MM.1S (cell line): ENCODE results near the gene SPINT2.

Source experiments
- DNase-seq: peaks from one replicate; pipeline ENCODE4 v3.0.0-alpha.2; 2015
- H2AFZ ChIP-seq: fragments of 300-600 bp; sonication (generic); 2 replicates; pipeline ENCODE4 v1.6.0; 2016; ENCODE audit warnings: antibody characterized with exemption, low read length
- H3F3A ChIP-seq: fragments of 300-600 bp; sonication (generic); 2 replicates; pipeline ENCODE4 v1.6.1; 2016; ENCODE audit warnings: mild to moderate bottlenecking, antibody characterized with exemption, low read length, moderate library complexity, mixed read lengths; ENCODE audit not compliant: insufficient read depth
- H3K27ac ChIP-seq: fragments of 300-600 bp; sonication (generic); 2 replicates; pipeline ENCODE4 v1.5.1; 2016; ENCODE audit warnings: mild to moderate bottlenecking, low read length
- H3K27me3 ChIP-seq: fragments of 300-600 bp; sonication (generic); replicated peaks from 2 replicates; pipeline ENCODE4 v1.6.0; 2016; ENCODE audit warnings: low read length; ENCODE audit not compliant: insufficient read depth
- H3K36me3 ChIP-seq: fragments of 300-600 bp; sonication (generic); replicated peaks from 2 replicates; pipeline ENCODE4 v1.6.1; 2016; ENCODE audit warnings: mild to moderate bottlenecking, low read length, mixed read lengths; ENCODE audit not compliant: insufficient read depth
- H3K4me1 ChIP-seq: fragments of 300-600 bp; sonication (generic); 2 replicates; pipeline ENCODE4 v1.6.1; 2016; ENCODE audit warnings: low read length, mixed read lengths
- H3K4me2 ChIP-seq: fragments of 300-600 bp; sonication (generic); 2 replicates; pipeline ENCODE4 v1.6.0; 2016; ENCODE audit warnings: low read depth, low read length
- H3K4me3 ChIP-seq: fragments of 300-600 bp; sonication (generic); 2 replicates; pipeline ENCODE4 v1.5.1; 2016; ENCODE audit warnings: low read length, mixed read lengths
- H3K79me2 ChIP-seq: fragments of 300-600 bp; sonication (generic); 2 replicates; pipeline ENCODE4 v1.6.1; 2016; ENCODE audit warnings: mixed run types, low read length, mixed read lengths
- H3K9ac ChIP-seq: fragments of 300-600 bp; sonication (generic); 2 replicates; pipeline ENCODE4 v1.6.1; 2016; ENCODE audit warnings: low read length, mixed read lengths
- H3K9me2 ChIP-seq: fragments of 300-600 bp; sonication (generic); replicated peaks from 2 replicates; pipeline ENCODE4 v1.6.1; 2016; ENCODE audit warnings: mild to moderate bottlenecking, low read length, mixed read lengths; ENCODE audit not compliant: insufficient read depth
- H3K9me3 ChIP-seq: fragments of 300-600 bp; sonication (generic); replicated peaks from 2 replicates; pipeline ENCODE4 v1.6.1; 2016; ENCODE audit warnings: mild to moderate bottlenecking, low read length, mixed read lengths; ENCODE audit not compliant: insufficient read depth
- H4K20me1 ChIP-seq: fragments of 300-600 bp; sonication (generic); 2 replicates; pipeline ENCODE4 v1.6.1; 2016; ENCODE audit warnings: mild to moderate bottlenecking, low read length, moderate library complexity, mixed read lengths; ENCODE audit not compliant: insufficient read depth
- CTCF ChIP-seq: fragments of 300-600 bp; sonication (generic); IDR thresholded peaks from 2 replicates; pipeline ENCODE4 v1.5.1; 2016; ENCODE audit warnings: antibody characterized with exemption, low read length, mixed read lengths
- EZH2 ChIP-seq: fragments of 300-600 bp; sonication (generic); optimal IDR thresholded peaks from 2 replicates; pipeline ENCODE3; 2017; ENCODE audit warnings: low read depth, mild to moderate bottlenecking, antibody characterized with exemption, low read length, mixed read lengths
- EZH2phosphoT487 ChIP-seq: fragments of 300-600 bp; sonication (generic); IDR thresholded peaks from 2 replicates; pipeline ENCODE4 v1.6.1; 2018; ENCODE audit warnings: antibody characterized with exemption, low read length

SPINT2 gene

GRCh38 chr19:38321646-38322196 lies 57.3 kb downstream of the SPINT2 start:
- no peaks in the 10 kb centered on the region for H3K4me1 ChIP-seq
- H4K20me1 ChIP-seq: no peaks in the 10 kb centered on the region
- no peak overlapping the region for H2AFZ ChIP-seq
- H3K9me2 ChIP-seq: no peaks in the 10 kb centered on the region
- TF ChIP-seq EZH2: no peak
- TF ChIP-seq CTCF: no peak
- no peak for TF ChIP-seq EZH2phosphoT487
- no peaks in the 10 kb centered on the region for H3K36me3 ChIP-seq
- H3K27ac ChIP-seq: no peak overlapping the region
- H3K27me3 ChIP-seq: peaks cover 41% of the 10 kb centered on the region
- H3K79me2 ChIP-seq: no peaks in the 10 kb centered on the region
- H3K9me3 ChIP-seq: no peaks in the 10 kb centered on the region
- no peak overlapping the region for H3K4me3 ChIP-seq
- no peak overlapping the region for H3K4me2 ChIP-seq
- no peak overlapping the region for H3K9ac ChIP-seq
- no peaks in the 10 kb centered on the region for H3F3A ChIP-seq
- DNase-seq: no peak

- Histone ChIP-seq H3K4me2 (no peak overlapping the region), H3F3A (no peaks in the 10 kb centered on the region), H3K4me1 (no peaks in the 10 kb centered on the region), H3K9me2 (no peaks in the 10 kb centered on the region), H3K27ac (no peak overlapping the region), H3K9ac (no peak overlapping the region), H4K20me1 (no peaks in the 10 kb centered on the region), H2AFZ (no peak overlapping the region), H3K27me3 (peaks cover 41% of the 10 kb centered on the region), H3K9me3 (no peaks in the 10 kb centered on the region), H3K36me3 (no peaks in the 10 kb centered on the region), H3K79me2 (no peaks in the 10 kb centered on the region), H3K4me3 (no peak overlapping the region)
- DNase-seq: no peak
- TF ChIP-seq CTCF (no peak), EZH2 (no peak), EZH2phosphoT487 (no peak)
Measured at GRCh38 chr19:38323291-38323690, 58.9 kb downstream of the SPINT2 start.

GRCh38 chr19:38324431-38324830 lies 60.1 kb downstream of the SPINT2 start:
- Histone ChIP-seq H3K36me3 (no peaks in the 10 kb centered on the region), H3K4me3 (no peak overlapping the region), H4K20me1 (no peaks in the 10 kb centered on the region)

More at GRCh38 chr19:38324431-38324830, 60.1 kb downstream of the SPINT2 start:
- H3K4me2 ChIP-seq: no peak overlapping the region
- no peak overlapping the region for H2AFZ ChIP-seq
- H3K79me2 ChIP-seq: no peaks in the 10 kb centered on the region
- no peaks in the 10 kb centered on the region for H3K9me3 ChIP-seq
- H3F3A ChIP-seq: no peaks in the 10 kb centered on the region
- H3K9ac ChIP-seq: no peak overlapping the region
- H3K4me1 ChIP-seq: no peaks in the 10 kb centered on the region
- H3K27me3 ChIP-seq: peaks cover 32% of the 10 kb centered on the region
- TF ChIP-seq EZH2 (no peak), CTCF (no peak), EZH2phosphoT487 (no peak)
- DNase-seq: no peak
- H3K27ac ChIP-seq: no peak overlapping the region
- no peaks in the 10 kb centered on the region for H3K9me2 ChIP-seq
